ENCODE data around the gene ABCC6.

ABCC6 gene

DNA sequence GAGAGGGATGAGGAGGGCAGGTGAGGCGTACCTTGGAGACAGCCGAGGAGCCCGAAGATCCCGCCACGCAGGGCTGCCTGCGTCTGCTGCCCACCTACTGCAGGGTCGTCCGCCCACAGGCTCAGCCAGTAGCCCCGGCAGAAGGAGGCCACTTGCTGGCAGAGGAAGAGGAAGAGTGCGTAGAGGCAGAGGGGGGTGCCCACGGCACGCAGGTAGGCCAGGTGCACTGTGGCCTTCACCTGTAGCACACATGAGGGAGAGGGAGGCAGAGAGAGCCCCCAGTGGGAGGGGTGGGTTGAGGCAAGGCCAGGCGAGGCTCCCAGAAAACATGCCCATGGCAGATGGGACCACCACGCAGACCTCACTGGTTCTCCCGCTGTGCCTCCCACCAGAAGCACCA is 53.7 kb downstream of the ABCC6 start:
- peak overlapping the region; percentile 84 for H2AK5ac ChIP-seq (ENCODE audit: low read depth, low read length)
- H2BK120ac ChIP-seq (ENCODE audit: low read depth, low read length): no peak overlapping the region
- no peak overlapping the region for H3K4me3 ChIP-seq (ENCODE audit: low read length in 2 of 2)
- no peak overlapping the region for H3K4me2 ChIP-seq (ENCODE audit: insufficient read depth, low read length, poor library complexity, severe bottlenecking)
- no peak overlapping the region for H3K27ac ChIP-seq (replicated peaks; ENCODE audit: low read length)
- H2BK12ac ChIP-seq (ENCODE audit: low read length): peak overlapping the region; percentile 58
- no peaks in the 10 kb centered on the region for H3K4me1 ChIP-seq (ENCODE audit: control insufficient read depth in 2 of 2, insufficient read depth in 1 of 2, low read depth in 1 of 2, low read length in 2 of 2)
- DNase-seq (ENCODE audit: low spot score): no peak
- peak overlapping the region; percentile 56 for H3K14ac ChIP-seq (ENCODE audit: low read length)
- peak overlapping the region; percentile 89 for H3K23ac ChIP-seq (ENCODE audit: low read depth, low read length, poor library complexity)
- H3K79me1 ChIP-seq (ENCODE audit: low read depth, low read length): no peaks in the 10 kb centered on the region
- H3K9me3 ChIP-seq (replicated peaks in 1 of 2; ENCODE audit: control insufficient read depth in 2 of 2, insufficient read depth in 1 of 2, low read depth in 1 of 2, low read length in 2 of 2): peaks cover 0 to 2% of the 10 kb centered on the region in 2 donors
- H4K8ac ChIP-seq (ENCODE audit: low read depth, low read length): no peak overlapping the region
- peak overlapping the region; percentile 98 for H3K4ac ChIP-seq (ENCODE audit: low read length)
- no peak overlapping the region for H2AFZ ChIP-seq (ENCODE audit: low read length)
- H4K91ac ChIP-seq (ENCODE audit: low read depth, low read length, poor library complexity): no peak overlapping the region
- H2BK15ac ChIP-seq (ENCODE audit: low read length): no peak overlapping the region
- no peaks in the 10 kb centered on the region for H3K36me3 ChIP-seq (replicated peaks in 1 of 2; ENCODE audit: control insufficient read depth in 2 of 2, insufficient read depth in 2 of 2, low read length in 2 of 2)
- H3K9ac ChIP-seq (ENCODE audit: low read depth, low read length, poor library complexity): peak overlapping the region; percentile 44
- H3K18ac ChIP-seq (ENCODE audit: low read length): peak overlapping the region; percentile 80
- no peaks in the 10 kb centered on the region for H3K27me3 ChIP-seq (ENCODE audit: control insufficient read depth in 3 of 3, insufficient read depth in 3 of 3, low read depth in 1 of 3, low read length in 3 of 3)
- WGBS, 2 donors (ENCODE audit: extremely low coverage in 2 of 2, insufficient read length in 2 of 2, insufficient replicate concordance in 1 of 2): no CpG with 5 or more reads among the region's 15 CpGs
- no peak overlapping the region for H2BK5ac ChIP-seq (ENCODE audit: low read length)

DNA sequence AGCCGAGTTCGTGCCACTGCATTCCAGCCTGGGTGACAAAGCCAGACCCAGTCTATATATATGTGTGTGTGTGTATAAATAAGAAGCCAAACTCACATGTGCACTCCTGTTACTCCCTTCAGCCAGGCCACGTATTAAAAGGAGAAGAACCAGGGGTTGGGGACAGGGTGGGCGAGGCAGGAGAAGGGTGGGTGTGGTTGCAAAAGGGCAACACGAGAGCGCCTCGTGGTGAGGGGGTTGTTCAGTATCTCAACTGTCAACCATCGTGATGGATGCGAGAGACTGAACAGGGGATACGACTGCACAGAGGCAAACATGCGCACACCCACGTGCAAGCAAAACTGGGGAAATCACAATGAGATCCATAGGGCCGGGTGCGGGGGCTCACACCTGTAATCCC is 54.9 kb downstream of the ABCC6 start:
- Histone ChIP-seq H3K9me3 (replicated peaks in 1 of 2; ENCODE audit: control insufficient read depth in 2 of 2, insufficient read depth in 1 of 2, low read depth in 1 of 2, low read length in 2 of 2) (peaks cover 0 to 2% of the 10 kb centered on the region in 2 donors), H2AK5ac (ENCODE audit: low read depth, low read length) (no peak overlapping the region), H2AFZ (ENCODE audit: low read length) (no peak overlapping the region), H3K27ac (replicated peaks; ENCODE audit: low read length) (no peak overlapping the region), H2BK12ac (ENCODE audit: low read length) (no peak overlapping the region), H2BK5ac (ENCODE audit: low read length) (no peak overlapping the region), H2BK120ac (ENCODE audit: low read depth, low read length) (no peak overlapping the region), H3K4me3 (ENCODE audit: low read length in 2 of 2) (no peak overlapping the region), H3K23ac (ENCODE audit: low read depth, low read length, poor library complexity) (no peak overlapping the region), H2BK15ac (ENCODE audit: low read length) (no peak overlapping the region), H3K79me1 (ENCODE audit: low read depth, low read length) (no peaks in the 10 kb centered on the region), H3K4ac (ENCODE audit: low read length) (no peak overlapping the region), H3K9ac (ENCODE audit: low read depth, low read length, poor library complexity) (peak overlapping the region; percentile 60), H3K27me3 (ENCODE audit: control insufficient read depth in 3 of 3, insufficient read depth in 3 of 3, low read depth in 1 of 3, low read length in 3 of 3) (no peaks in the 10 kb centered on the region), H3K18ac (ENCODE audit: low read length) (no peak overlapping the region), H3K4me2 (ENCODE audit: insufficient read depth, low read length, poor library complexity, severe bottlenecking) (no peak overlapping the region), H4K8ac (ENCODE audit: low read depth, low read length) (no peak overlapping the region), H3K14ac (ENCODE audit: low read length) (no peak overlapping the region), H3K4me1 (ENCODE audit: control insufficient read depth in 2 of 2, insufficient read depth in 1 of 2, low read depth in 1 of 2, low read length in 2 of 2) (no peaks in the 10 kb centered on the region), H3K36me3 (replicated peaks in 1 of 2; ENCODE audit: control insufficient read depth in 2 of 2, insufficient read depth in 2 of 2, low read length in 2 of 2) (no peaks in the 10 kb centered on the region), H4K91ac (ENCODE audit: low read depth, low read length, poor library complexity) (no peak overlapping the region)
- WGBS, 2 donors (ENCODE audit: extremely low coverage in 2 of 2, insufficient read length in 2 of 2, insufficient replicate concordance in 1 of 2): no CpG with 5 or more reads among the region's 14 CpGs
- DNase-seq (ENCODE audit: low spot score): no peak

DNA sequence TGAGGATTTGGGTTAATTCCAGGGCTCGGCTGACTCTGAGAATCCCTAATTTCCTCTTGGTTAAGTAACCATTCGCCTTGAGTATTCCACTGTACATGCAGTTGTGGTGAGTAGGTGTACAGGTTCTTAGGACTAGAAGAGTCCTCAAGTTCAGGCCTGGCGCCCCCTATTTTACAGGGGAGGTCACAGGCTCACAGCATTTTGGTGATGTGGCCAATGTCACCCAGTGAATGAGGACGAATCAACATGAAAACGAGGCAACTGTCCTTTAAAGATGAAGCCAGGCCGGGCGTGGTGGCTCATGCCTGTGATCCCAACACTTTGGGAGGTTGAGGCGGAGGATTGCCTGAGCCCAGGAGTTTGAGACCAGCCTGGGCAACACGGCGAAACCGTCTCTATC is 55.4 kb downstream of the ABCC6 start:
- Histone ChIP-seq H4K91ac (ENCODE audit: low read depth, low read length, poor library complexity) (no peak overlapping the region), H2BK5ac (ENCODE audit: low read length) (no peak overlapping the region), H3K27ac (replicated peaks; ENCODE audit: low read length) (no peak overlapping the region), H2BK120ac (ENCODE audit: low read depth, low read length) (no peak overlapping the region), H3K9me3 (replicated peaks in 1 of 2; ENCODE audit: control insufficient read depth in 2 of 2, insufficient read depth in 1 of 2, low read depth in 1 of 2, low read length in 2 of 2) (peaks cover 0 to 3% of the 10 kb centered on the region in 2 donors), H3K27me3 (ENCODE audit: control insufficient read depth in 3 of 3, insufficient read depth in 3 of 3, low read depth in 1 of 3, low read length in 3 of 3) (no peaks in the 10 kb centered on the region), H2BK12ac (ENCODE audit: low read length) (no peak overlapping the region), H3K4me3 (ENCODE audit: low read length in 2 of 2) (no peak overlapping the region), H3K18ac (ENCODE audit: low read length) (no peak overlapping the region), H3K79me1 (ENCODE audit: low read depth, low read length) (no peaks in the 10 kb centered on the region), H3K23ac (ENCODE audit: low read depth, low read length, poor library complexity) (no peak overlapping the region), H3K4me1 (ENCODE audit: control insufficient read depth in 2 of 2, insufficient read depth in 1 of 2, low read depth in 1 of 2, low read length in 2 of 2) (no peaks in the 10 kb centered on the region), H3K36me3 (replicated peaks in 1 of 2; ENCODE audit: control insufficient read depth in 2 of 2, insufficient read depth in 2 of 2, low read length in 2 of 2) (no peaks in the 10 kb centered on the region), H3K4me2 (ENCODE audit: insufficient read depth, low read length, poor library complexity, severe bottlenecking) (no peak overlapping the region), H3K4ac (ENCODE audit: low read length) (no peak overlapping the region), H3K14ac (ENCODE audit: low read length) (no peak overlapping the region), H2AK5ac (ENCODE audit: low read depth, low read length) (no peak overlapping the region), H2BK15ac (ENCODE audit: low read length) (no peak overlapping the region), H4K8ac (ENCODE audit: low read depth, low read length) (no peak overlapping the region), H3K9ac (ENCODE audit: low read depth, low read length, poor library complexity) (no peak overlapping the region), H2AFZ (ENCODE audit: low read length) (no peak overlapping the region)
- WGBS, 2 donors (ENCODE audit: extremely low coverage in 2 of 2, insufficient read length in 2 of 2, insufficient replicate concordance in 1 of 2): no CpG with 5 or more reads among the region's 11 CpGs
- DNase-seq (ENCODE audit: low spot score): no peak

DNA sequence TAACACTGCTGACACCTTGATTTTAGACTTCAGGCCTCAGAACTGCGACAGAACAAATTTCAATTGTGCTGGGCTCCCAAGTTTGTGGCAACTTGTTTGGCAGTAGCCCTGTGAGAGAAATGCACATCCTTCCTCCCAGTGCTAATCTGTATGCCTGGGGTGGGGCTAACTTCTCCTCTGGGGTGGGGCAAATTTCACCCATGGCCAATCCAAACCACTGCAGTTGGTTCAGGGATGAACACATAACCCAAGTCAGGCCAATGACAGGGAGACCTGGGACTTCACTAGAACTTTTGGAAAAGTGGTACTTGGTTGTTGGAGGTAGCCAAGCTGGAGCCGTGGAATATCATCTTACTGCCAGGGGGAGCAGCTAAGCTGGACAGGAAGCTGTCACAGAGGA is 56.3 kb downstream of the ABCC6 start:
- Histone ChIP-seq H3K14ac (ENCODE audit: low read length) (no peak overlapping the region), H2BK12ac (ENCODE audit: low read length) (no peak overlapping the region), H3K18ac (ENCODE audit: low read length) (no peak overlapping the region), H3K27ac (replicated peaks; ENCODE audit: low read length) (no peak overlapping the region), H3K9me3 (replicated peaks in 1 of 2; ENCODE audit: control insufficient read depth in 2 of 2, insufficient read depth in 1 of 2, low read depth in 1 of 2, low read length in 2 of 2) (peaks cover 0 to 5% of the 10 kb centered on the region in 2 donors), H3K9ac (ENCODE audit: low read depth, low read length, poor library complexity) (no peak overlapping the region), H2AK5ac (ENCODE audit: low read depth, low read length) (no peak overlapping the region), H4K8ac (ENCODE audit: low read depth, low read length) (no peak overlapping the region), H2BK15ac (ENCODE audit: low read length) (no peak overlapping the region), H3K4ac (ENCODE audit: low read length) (no peak overlapping the region), H3K23ac (ENCODE audit: low read depth, low read length, poor library complexity) (no peak overlapping the region), H3K4me3 (ENCODE audit: low read length in 2 of 2) (no peak overlapping the region), H3K4me1 (ENCODE audit: control insufficient read depth in 2 of 2, insufficient read depth in 1 of 2, low read depth in 1 of 2, low read length in 2 of 2) (no peaks in the 10 kb centered on the region), H3K79me1 (ENCODE audit: low read depth, low read length) (no peaks in the 10 kb centered on the region), H4K91ac (ENCODE audit: low read depth, low read length, poor library complexity) (no peak overlapping the region), H2BK120ac (ENCODE audit: low read depth, low read length) (no peak overlapping the region), H2BK5ac (ENCODE audit: low read length) (no peak overlapping the region), H3K4me2 (ENCODE audit: insufficient read depth, low read length, poor library complexity, severe bottlenecking) (no peak overlapping the region), H2AFZ (ENCODE audit: low read length) (no peak overlapping the region), H3K36me3 (replicated peaks in 1 of 2; ENCODE audit: control insufficient read depth in 2 of 2, insufficient read depth in 2 of 2, low read length in 2 of 2) (no peaks in the 10 kb centered on the region), H3K27me3 (ENCODE audit: control insufficient read depth in 3 of 3, insufficient read depth in 3 of 3, low read depth in 1 of 3, low read length in 3 of 3) (no peaks in the 10 kb centered on the region)
- WGBS, 2 donors (ENCODE audit: extremely low coverage in 2 of 2, insufficient read length in 2 of 2, insufficient replicate concordance in 1 of 2): no CpG with 5 or more reads among the region's 2 CpGs
- no peak for DNase-seq (ENCODE audit: low spot score)
